OCI-LY1 (cell line): Measurements from ENCODE around the gene CTDNEP1.

Experiments
- CTCF ChIP-seq: fragments of 200-600 bp; sonication (generic), shearing (Covaris generic); IDR thresholded peaks from 2 replicates; pipeline ENCODE4 v1.5.1; 2017; ENCODE audit warnings: mild to moderate bottlenecking, antibody characterized with exemption, low read length, moderate library complexity, mixed read lengths
- EZH2 ChIP-seq: fragments of 200-600 bp; sonication (generic), shearing (Covaris generic); IDR thresholded peaks from 2 replicates; pipeline ENCODE4 v1.8.0; 2017; ENCODE audit warnings: borderline replicate concordance, mixed run types, mild to moderate bottlenecking, antibody characterized with exemption, low read length, moderate library complexity, mixed read lengths

- TF ChIP-seq CTCF (no peak), EZH2 (no peak)
Observed at GRCh38 chr17:7290685-7291084, 39.2 kb upstream of the CTDNEP1 start.
